22Rv1 (cell line): ENCODE results near the gene ZBTB4.

Source experiments
- CTCF ChIP-seq: fragments of 450-650 bp; IDR thresholded peaks from 2 replicates; pipeline ENCODE4 v1.5.1; 2017; ENCODE audit warnings: mild to moderate bottlenecking
- ZFX ChIP-seq: fragments of 450-650 bp; IDR thresholded peaks from 2 replicates; pipeline ENCODE4 v1.6.1; 2017; ENCODE audit warnings: antibody characterized with exemption, borderline replicate concordance

GRCh38 chr17:7484919-7485377 lies 5.5 kb upstream of the ZBTB4 start:
- TF ChIP-seq CTCF (0 out of 2 replicates have a peak, but pooled peaks have one; percentile 34), ZFX (no peak)
